H1 (cell line): ENCODE results near the gene EMC10. TPM values are rescaled to one million over a fixed set of nuclear protein-coding genes. Genes with fewer than 3 reads are reported as not detected.

Experiments used
- CHD7 ChIP-seq: fragments of 300-600 bp; sonication (generic); IDR thresholded peaks from 2 replicates; pipeline ENCODE4 v1.7.1; 2012; ENCODE audit warnings: low read length, moderate library complexity, mild to moderate bottlenecking, inconsistent platforms; ENCODE audit not compliant: insufficient replicate concordance
- polyA plus RNA-seq, 7 experiments: library from polyadenylated mRNA; depleted of rRNA in 3 of 7; stranded (reverse) in 5 of 7; unstranded in 2 of 7; fragments of >200 nt in 5 of 7; fragments of 200-250 nt in 2 of 7; gene quantifications; 1 replicate in 5 of 7; 2 replicates in 1 of 7; 4 replicates in 1 of 7; pipeline versions ENCODE4 v1.2.1 to v1.2.3, GENCODE V29; 2011 to 2013; ENCODE audit warnings: missing spikeins in 2 of 7, mixed read lengths in 2 of 7
- total RNA-seq: library from RNA; stranded (reverse); fragmentation: NEBNext Ultra II Directional; extraction: Animal tissue kit (Norgen Biotek cat#: 25700); gene quantifications from 2 replicates; pipeline ENCODE4 v1.2.1, GENCODE V29; 2021

The EMC10 gene
- total and polyA plus RNA-seq, 2 of the 8 experiments (the other 6 are each of a cell fraction or from before 2014, with no cell fraction given): 77.6 to 103 TPM

DNA sequence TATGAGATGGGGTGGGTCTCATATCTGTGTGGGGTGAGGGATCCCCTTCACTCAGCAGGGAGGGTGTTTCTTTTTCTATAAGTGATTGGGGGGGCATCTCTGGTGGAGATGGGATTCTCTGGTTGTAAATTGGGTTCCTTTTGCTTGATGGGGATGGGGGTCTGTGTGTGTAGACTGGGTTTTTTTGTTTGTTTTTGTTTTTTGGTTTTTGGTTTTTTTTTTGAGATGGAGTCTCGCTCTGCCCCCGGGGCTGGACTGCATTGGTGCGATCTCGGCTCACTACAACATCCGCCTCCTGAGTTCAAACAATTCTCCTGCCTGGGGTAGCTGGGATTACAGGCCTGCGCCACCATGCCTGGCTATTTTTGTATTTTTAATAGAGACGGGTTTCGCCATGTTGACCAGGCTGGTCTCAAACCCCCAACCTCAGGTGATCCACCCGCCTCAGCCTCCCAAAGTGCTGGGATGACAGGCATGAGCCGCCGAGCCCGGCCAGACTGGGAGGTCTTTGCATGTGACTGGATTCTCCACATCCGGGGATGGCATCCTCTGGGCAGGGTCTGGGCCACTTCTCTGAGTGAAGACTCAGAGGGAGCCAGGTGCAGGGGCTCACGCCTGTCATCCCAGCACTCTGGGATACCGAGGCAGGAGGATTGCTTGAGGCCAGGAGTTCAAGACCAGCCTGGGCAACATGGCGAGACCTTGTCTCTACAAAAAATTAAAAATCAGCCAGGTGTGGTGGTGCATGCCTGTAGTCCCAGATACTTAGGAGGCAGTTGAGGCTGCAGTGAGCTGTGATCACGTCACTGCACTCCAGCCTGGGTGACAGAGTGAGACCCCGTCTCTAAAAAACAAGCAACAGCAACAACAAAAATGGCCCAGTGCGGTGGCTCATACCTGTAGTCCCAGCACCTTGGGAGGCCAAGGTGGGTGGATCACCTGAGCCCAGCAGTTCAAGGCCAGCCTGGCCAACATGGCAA, 42.8 kb upstream of the EMC10 start (continued):
- TF ChIP-seq CHD7: no peak
